ENCODE data around the gene SRRM1.

- TF ChIP-seq EP300 (IDR thresholded peaks at IDR 0.05) (no peak), CTCF (IDR thresholded peaks at IDR 0.05) (no peak), POLR2A (IDR thresholded peaks at IDR 0.05) (no peak)
Observed at GRCh38 chr1:24641646-24642151, 1.4 kb upstream of the SRRM1 start.
